GM21515 (cell line): ENCODE data around the gene KIF24.
"Not testable (repeated sequence)": the region's sequence is repeated elsewhere in the genome, so short reads cannot be mapped to it uniquely, and the experiment has no call there.

Source experiments
- ATAC-seq: cut with Tn5 transposase; IDR thresholded peaks from one replicate; pipeline ENCODE4 v1.9.1; 2021; ENCODE audit not compliant: unreplicated experiment

KIF24 gene

GRCh38 chr9:34363619-34364351 lies 34.7 kb upstream of the KIF24 start:
- no peak for ATAC-seq

GRCh38 chr9:34362614-34363214 lies 33.6 kb upstream of the KIF24 start:
- ATAC-seq = no peak

GRCh38 chr9:34352957-34353356 lies 23.9 kb upstream of the KIF24 start:
- not testable (repeated sequence) for ATAC-seq

- ATAC-seq = not testable (repeated sequence)
These were observed 23.1 kb upstream of the KIF24 start for GRCh38 chr9:34352122-34352652.

GRCh38 chr9:34349324-34349723 lies 20.3 kb upstream of the KIF24 start:
- no peak for ATAC-seq

GRCh38 chr9:34347800-34348158 lies 18.7 kb upstream of the KIF24 start:
- ATAC-seq = no peak

GRCh38 chr9:34346873-34347799 lies 18.1 kb upstream of the KIF24 start:
- ATAC-seq = no peak

GRCh38 chr9:34343605-34344004 lies 14.5 kb upstream of the KIF24 start:
- ATAC-seq = no peak

GRCh38 chr9:34343090-34343489 lies 14.0 kb upstream of the KIF24 start:
- ATAC-seq = no peak

- no peak for ATAC-seq
These were observed 12.7 kb upstream of the KIF24 start for GRCh38 chr9:34341659-34342295.

GRCh38 chr9:34338665-34339385 lies 9.8 kb upstream of the KIF24 start:
- no peak for ATAC-seq

- not testable (repeated sequence) for ATAC-seq
These were observed 9.0 kb upstream of the KIF24 start for GRCh38 chr9:34338079-34338478.

- ATAC-seq = no peak
These were observed 8.3 kb upstream of the KIF24 start for GRCh38 chr9:34337403-34337802.

- ATAC-seq = no peak
These were observed 6.3 kb upstream of the KIF24 start for GRCh38 chr9:34335376-34335775.

- no peak for ATAC-seq
These were observed 5.8 kb upstream of the KIF24 start for GRCh38 chr9:34334916-34335315.

- ATAC-seq = no peak
These were observed 5.3 kb upstream of the KIF24 start for GRCh38 chr9:34334337-34334824.

GRCh38 chr9:34333836-34334235 lies 4.8 kb upstream of the KIF24 start:
- no peak for ATAC-seq

- ATAC-seq = no peak
These were observed 3.3 kb upstream of the KIF24 start for GRCh38 chr9:34332076-34332964.

GRCh38 chr9:34331196-34331595 lies 2.1 kb upstream of the KIF24 start:
- ATAC-seq = no peak
